Fibroblast of pulmonary artery (primary cell): Measurements from ENCODE around the gene PSME2.

ENCODE experiments used
- DNase-seq: peaks from one replicate; pipeline ENCODE4 v3.0.0-alpha.2; 2010; ENCODE audit warnings: low read depth
- H3K4me3 ChIP-seq: replicated peaks from 2 replicates; pipeline ENCODE4 v1.5.1; 2011; ENCODE audit warnings: low read depth, mild to moderate bottlenecking, control low read depth, low read length, moderate library complexity
- TF ChIP-seq, protein P1 (sequence below): IDR thresholded peaks from 2 replicates; pipeline ENCODE4 v1.5.1; 2011; ENCODE audit warnings: mild to moderate bottlenecking, control low read depth, low read length, inconsistent platforms; ENCODE audit errors: missing control alignments

PSME2 gene

DNA sequence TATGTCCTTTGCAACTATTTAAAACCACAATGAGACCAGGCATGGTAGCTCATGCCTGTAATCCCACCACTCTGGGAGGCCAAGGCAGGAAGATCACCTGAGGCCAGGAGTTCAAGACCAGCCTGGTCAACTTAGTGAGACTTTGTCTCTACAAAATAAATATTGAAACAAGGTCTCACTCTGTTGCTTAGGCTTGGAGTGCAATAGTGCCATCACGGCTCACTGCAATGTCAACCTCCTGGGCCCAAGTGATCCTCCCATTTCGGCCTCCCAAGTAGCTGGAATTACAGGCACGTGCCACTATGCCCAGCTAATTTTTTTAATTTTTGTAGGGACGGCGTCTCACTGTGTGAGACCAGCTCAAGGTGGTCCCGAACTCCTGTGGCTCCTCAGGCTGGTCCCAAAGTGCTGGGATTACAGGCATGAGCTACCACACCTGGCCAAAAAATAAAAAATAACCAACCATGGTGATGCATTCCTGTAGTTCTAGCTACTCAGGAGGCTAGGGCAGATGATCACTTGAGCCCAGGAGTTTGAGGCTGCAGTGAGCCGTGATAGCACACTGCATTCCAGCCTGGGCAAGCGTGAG, 16.9 kb downstream of the PSME2 start:
- no peak for DNase-seq

DNA sequence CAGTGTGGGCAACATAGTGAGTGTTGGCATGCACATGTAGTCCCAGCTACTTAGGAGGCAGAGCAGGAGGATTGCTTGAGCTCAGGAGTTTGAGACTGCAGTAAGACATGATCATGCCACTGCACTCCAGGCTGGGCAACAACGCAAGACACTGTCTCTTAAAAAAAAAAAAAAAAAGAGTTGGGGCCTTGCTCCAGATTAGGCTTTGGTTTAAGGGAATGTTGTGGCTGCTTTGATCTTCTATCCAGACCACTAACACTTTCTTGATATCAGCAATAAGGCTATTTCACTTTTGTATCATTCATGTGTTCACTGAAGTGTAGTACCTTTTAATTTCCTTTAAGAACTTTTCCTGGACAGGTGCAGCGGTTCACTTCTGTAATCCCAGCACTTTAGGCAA, 18.7 kb downstream of the PSME2 start:
- TF ChIP-seq, protein P1, sequence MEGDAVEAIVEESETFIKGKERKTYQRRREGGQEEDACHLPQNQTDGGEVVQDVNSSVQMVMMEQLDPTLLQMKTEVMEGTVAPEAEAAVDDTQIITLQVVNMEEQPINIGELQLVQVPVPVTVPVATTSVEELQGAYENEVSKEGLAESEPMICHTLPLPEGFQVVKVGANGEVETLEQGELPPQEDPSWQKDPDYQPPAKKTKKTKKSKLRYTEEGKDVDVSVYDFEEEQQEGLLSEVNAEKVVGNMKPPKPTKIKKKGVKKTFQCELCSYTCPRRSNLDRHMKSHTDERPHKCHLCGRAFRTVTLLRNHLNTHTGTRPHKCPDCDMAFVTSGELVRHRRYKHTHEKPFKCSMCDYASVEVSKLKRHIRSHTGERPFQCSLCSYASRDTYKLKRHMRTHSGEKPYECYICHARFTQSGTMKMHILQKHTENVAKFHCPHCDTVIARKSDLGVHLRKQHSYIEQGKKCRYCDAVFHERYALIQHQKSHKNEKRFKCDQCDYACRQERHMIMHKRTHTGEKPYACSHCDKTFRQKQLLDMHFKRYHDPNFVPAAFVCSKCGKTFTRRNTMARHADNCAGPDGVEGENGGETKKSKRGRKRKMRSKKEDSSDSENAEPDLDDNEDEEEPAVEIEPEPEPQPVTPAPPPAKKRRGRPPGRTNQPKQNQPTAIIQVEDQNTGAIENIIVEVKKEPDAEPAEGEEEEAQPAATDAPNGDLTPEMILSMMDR: no peak
- no peak overlapping the region for H3K4me3 ChIP-seq
- no peak for DNase-seq

More for the DNA sequence above, 16.9 kb downstream of the PSME2 start:
- H3K4me3 ChIP-seq: no peak overlapping the region
- TF ChIP-seq, protein P1: no peak

DNA sequence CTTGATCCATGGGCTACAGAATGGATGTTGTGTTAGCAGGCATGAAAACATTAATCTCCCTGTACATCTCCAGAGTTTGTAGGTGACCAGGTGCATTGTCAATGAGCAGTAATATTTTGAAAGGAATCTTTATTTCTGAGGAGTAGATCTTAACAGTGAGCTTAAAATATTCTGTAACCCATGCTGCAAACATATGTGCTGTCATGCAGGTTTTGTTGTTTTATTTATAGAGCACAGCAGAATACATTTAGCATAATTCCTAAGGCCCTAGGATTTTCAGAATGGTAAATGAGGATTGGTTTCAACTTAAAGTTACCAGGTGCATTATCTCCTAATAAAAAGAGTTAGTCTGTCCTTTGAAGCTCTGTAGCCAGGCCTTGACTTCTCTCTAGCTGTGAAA, 19.5 kb downstream of the PSME2 start:
- H3K4me3 ChIP-seq: no peak overlapping the region
- DNase-seq: no peak
- TF ChIP-seq, protein P1: no peak

DNA sequence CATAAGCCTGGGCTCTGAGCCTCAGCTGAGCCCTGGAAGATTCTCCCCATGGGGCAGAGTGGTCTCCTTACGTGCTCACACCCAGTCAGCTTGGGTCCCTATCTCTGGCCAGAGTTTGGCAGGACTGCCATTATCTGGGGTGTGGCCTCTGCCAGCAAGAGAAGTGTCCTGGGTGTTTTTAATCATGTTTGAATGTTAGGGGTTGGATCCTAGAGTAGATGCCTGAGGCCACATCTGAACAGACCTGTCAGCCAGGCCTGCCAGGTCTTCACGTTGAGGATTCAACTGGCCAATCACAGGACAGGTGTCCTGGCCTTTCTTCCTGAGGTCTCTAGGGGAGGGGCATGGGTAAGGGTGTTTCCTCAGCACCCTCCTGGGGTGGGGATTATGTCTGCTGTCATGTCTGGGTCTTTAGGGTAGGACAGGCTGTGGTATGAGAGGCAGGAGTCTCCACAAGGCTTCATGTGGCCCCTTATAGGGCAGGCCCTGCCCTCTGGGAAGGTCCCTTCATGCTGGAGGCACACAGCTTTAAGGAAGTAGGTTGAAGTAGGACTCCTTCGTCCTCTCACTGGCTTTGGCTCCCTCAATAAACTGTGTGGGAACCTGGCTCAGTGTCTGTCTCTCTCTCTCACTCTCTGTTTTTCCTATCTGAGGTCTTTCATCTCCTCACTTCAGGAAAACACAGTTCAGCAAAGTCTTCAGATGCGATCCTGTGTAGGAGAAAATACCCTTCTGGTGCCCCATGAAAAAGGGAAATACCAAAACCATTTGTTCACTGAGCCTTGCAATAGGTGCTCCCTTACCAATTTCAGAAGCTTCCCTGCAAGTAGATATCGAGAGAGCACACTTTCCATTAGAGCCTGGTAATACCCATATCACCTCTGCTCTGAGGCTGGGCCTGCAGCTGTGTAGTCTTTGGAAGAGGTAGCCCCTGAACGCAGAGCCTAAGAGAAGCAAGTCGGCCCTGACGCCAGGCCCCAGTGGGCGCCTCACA, 22.7 kb downstream of the PSME2 start:
- DNase-seq: no peak
- TF ChIP-seq, protein P1: no peak

DNA sequence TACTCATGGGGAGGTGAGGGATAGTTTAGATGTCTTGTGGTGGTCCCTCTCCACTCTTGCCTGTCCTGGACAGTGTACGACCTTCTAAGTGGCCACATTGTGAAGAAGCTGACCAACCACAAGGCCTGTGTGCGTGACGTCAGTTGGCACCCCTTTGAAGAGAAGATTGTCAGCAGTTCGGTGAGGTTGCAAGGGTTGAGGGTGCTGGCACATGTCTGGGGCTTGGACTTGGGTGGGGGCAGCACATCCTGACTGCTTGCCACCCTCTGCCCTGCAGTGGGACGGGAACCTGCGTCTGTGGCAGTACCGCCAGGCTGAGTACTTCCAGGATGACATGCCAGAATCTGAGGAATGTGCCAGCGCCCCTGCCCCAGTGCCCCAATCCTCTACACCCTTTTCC, 23.5 kb downstream of the PSME2 start:
- DNase-seq: no peak
- no peak overlapping the region for H3K4me3 ChIP-seq
- TF ChIP-seq, protein P1: no peak

More for the DNA sequence above, 22.7 kb downstream of the PSME2 start:
- no peak overlapping the region for H3K4me3 ChIP-seq

DNA sequence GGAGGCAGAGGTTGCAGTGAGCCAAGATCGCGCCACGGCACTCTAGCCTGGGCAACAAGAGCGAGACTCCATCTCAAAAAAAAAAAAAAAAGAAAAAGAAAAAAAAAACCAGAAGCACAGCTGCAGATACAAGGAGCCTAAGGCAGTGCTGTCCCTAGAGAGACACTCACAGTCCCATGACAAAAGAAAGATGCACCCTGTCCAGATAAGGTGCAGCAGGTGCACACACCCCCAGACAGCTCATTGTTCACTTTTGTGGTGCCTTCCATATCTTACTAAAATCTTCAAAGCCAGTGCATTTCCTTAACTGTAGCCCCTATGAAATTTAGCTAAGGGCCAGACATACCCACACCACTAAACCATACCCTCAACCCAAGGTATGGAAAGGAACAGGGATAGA, 24.0 kb downstream of the PSME2 start:
- no peak overlapping the region for H3K4me3 ChIP-seq
- no peak for DNase-seq
- TF ChIP-seq, protein P1: no peak

DNA sequence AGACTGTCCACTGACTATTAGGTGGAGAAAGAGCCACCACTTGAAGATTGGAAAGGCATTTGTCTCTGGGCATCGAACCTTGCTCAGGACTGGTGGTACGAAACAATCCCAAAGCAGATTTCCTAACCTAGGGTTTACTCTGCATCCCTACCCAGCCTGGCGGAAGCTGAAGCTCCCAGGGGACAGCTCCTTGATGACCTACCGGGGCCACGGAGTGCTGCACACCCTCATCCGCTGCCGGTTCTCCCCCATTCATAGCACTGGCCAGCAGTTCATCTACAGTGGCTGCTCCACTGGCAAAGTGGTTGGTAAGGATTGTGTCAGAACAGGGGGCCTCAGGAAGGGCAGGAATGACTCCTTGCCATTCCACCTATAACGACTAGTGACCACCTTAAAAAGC, 25.2 kb downstream of the PSME2 start:
- no peak overlapping the region for H3K4me3 ChIP-seq
- no peak for DNase-seq
- TF ChIP-seq, protein P1: no peak
